ENCODE measurements around the gene SETDB2. TPM values are rescaled to one million over a fixed set of nuclear protein-coding genes. Genes with fewer than 3 reads are reported as not detected.
A peak's percentile ranks its signal among the peaks of the same experiment; 100 is the strongest.

The SETDB2 gene
- total RNA-seq, 6 experiments from 2014 or later: 3.7 to 6.7 (median 4.6) TPM

DNA sequence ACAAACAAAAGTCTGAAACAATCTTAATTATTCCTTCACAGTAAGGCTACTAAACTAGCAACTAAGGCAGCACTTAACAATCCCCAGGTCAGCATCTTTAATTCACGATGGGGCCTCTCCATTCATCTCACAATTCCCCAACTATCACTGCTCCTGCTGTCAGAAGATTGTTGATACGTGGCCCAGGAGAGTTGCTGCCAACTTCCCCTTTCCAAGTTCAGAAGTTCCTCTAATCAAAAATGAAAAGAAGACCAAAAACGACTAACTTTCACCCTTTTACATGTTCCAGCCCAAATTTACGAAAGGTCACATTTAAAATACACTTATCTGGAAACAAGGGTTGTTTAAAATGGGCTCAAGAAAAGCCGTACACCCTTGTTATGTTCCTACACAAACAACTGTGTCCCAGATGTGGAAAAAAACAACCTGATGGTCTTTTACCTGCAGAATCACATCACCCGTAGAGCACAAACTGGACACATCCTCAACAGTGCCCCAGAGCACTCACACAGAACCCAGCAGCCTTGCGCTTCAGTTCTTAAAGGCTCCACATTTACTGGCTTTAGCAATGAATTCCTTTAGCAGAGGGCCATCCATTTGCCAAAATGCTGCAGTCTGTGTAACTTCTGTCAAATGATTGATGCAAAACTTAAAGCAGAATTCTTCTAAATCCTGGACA lies 89.7 kb downstream of the SETDB2 start:
- H3K36me3 ChIP-seq: no peaks in the 10 kb centered on the region
- H3K4me3 ChIP-seq: no peak overlapping the region
- DNase-seq (no peak), ATAC-seq (peak in 1 of 4 donors; percentile 11)
- no peaks in the 10 kb centered on the region for H3K27me3 ChIP-seq
- H3K4me1 ChIP-seq: no peaks in the 10 kb centered on the region
- 62% methylated on average over 6 of the region's 7 CpGs for WGBS (ENCODE audit: insufficient coverage, low coverage, low lambda C conversion rate, missing lambda C conversion rate)
- H3K9me3 ChIP-seq: no peaks in the 10 kb centered on the region
- H3K27ac ChIP-seq: no peak overlapping the region
- TF ChIP-seq CTCF (IDR thresholded peaks at IDR 0.05): no peak
- TF ChIP-seq POLR2A (IDR thresholded peaks at IDR 0.05): no peak
- intact Hi-C loops (cut with DNase I): no loop called here

DNA sequence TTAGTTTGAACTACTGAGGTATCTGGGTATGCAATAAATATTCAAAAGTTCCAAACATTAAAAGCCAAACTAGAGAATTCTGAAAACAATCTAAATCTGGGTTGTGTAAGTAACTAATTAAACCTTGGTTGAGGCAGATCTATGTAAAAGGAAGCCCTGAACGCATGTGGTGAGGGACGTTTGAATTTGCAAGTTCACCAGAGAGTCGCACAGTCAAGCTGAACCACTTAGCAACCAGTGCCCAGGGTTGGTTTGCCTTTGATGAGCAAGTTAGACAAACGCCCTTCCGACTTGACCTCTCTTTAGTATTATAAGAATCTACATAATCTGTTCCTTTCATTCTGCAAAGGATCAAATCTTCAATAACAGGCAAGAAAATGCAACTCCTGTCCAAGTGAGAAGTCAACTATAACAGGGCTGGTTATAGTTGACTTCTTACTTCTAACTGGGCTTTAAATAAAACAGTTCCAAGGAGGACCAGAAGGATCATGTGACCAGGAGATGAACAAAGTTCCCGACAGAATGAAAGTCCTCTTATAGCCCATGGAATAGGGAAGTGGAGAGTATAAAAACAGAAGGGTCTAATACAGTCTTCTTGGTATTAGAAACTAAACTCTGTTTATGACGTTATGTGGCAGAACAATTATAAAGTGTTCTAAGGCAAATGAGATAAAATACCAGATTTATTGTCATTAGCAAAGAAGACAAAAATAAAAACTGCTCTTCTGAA lies 92.2 kb downstream of the SETDB2 start:
- TF ChIP-seq POLR2A (IDR thresholded peaks at IDR 0.05) (no peak), CTCF (IDR thresholded peaks at IDR 0.05) (no peak)
- H3K4me3 ChIP-seq: no peak overlapping the region
- H3K27me3 ChIP-seq: no peaks in the 10 kb centered on the region
- intact Hi-C loops (cut with DNase I): no loop called here
- H3K4me1 ChIP-seq: no peaks in the 10 kb centered on the region
- 60% methylated on average over 7 of the region's 7 CpGs for WGBS (ENCODE audit: insufficient coverage, low coverage, low lambda C conversion rate, missing lambda C conversion rate)
- peaks cover 0 to 9% (median 2%) of the 10 kb centered on the region in 4 donors for H3K36me3 ChIP-seq
- ATAC-seq (peak in 2 of 4 donors; percentile 29 to 47), DNase-seq (no peak)
- H3K9me3 ChIP-seq: no peaks in the 10 kb centered on the region
- no peak overlapping the region for H3K27ac ChIP-seq

DNA sequence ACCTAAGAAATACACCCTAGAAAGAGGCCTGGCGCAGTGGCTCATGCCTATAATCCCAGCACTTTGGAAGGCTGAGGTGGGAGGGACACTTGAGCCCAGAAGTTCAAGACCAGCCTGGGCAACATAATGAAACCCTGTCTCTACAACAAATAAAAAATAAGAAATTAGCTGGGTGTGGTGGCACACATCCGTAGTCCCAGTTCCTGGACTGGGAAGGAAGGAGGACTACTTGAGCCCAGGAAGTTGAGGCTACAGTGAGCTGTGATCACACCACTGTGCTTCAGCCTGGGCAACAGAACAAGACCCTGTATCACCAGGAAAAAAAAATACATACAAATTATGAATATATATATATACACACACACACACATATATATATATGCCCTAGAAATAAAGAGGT lies 94.3 kb downstream of the SETDB2 start:
- intact Hi-C loops (cut with DNase I): no loop called here
- H3K27ac ChIP-seq: no peak overlapping the region
- TF ChIP-seq POLR2A (IDR thresholded peaks at IDR 0.05) (no peak), CTCF (IDR thresholded peaks at IDR 0.05) (no peak)
- WGBS (ENCODE audit: insufficient coverage, low coverage, low lambda C conversion rate, missing lambda C conversion rate): 88% methylated on average over 2 of the region's 2 CpGs
- no peaks in the 10 kb centered on the region for H3K4me1 ChIP-seq
- H3K27me3 ChIP-seq: no peaks in the 10 kb centered on the region
- DNase-seq (no peak), ATAC-seq (no peak)
- no peaks in the 10 kb centered on the region for H3K9me3 ChIP-seq
- no peak overlapping the region for H3K4me3 ChIP-seq
- H3K36me3 ChIP-seq: peaks cover 0 to 11% (median 6%) of the 10 kb centered on the region in 4 donors

GRCh38 chr13:49539313-49539712 lies 95.2 kb downstream of the SETDB2 start:
- ATAC-seq: peak in 3 of 4 donors; percentile 47 to 84 (median 56)
- Histone ChIP-seq H3K27me3 (no peaks in the 10 kb centered on the region), H3K36me3 (peaks cover 0 to 11% (median 6%) of the 10 kb centered on the region in 4 donors), H3K4me1 (no peaks in the 10 kb centered on the region), H3K27ac (peak overlapping the region in 1 of 3 donors; percentile 27), H3K9me3 (no peaks in the 10 kb centered on the region), H3K4me3 (no peak overlapping the region)
- TF ChIP-seq CTCF (IDR thresholded peaks at IDR 0.05) (no peak), POLR2A (IDR thresholded peaks at IDR 0.05) (no peak)
- intact Hi-C loops (cut with DNase I): no loop called here
- DNase-seq: no peak
- WGBS (ENCODE audit: insufficient coverage, low coverage, low lambda C conversion rate, missing lambda C conversion rate): 48% methylated on average over 5 of the region's 5 CpGs
